Stomach (tissue), 4 donors: ENCODE results near the gene WDR7.

ENCODE experiments used
- CTCF ChIP-seq, 7 experiments: fragments of 450-650 bp in 4 of 7; fragments of 200-600 bp in 3 of 7; sonication (generic) in 3 of 7; IDR thresholded peaks; one replicate each; pipeline ENCODE4 v1.5.1; 2016 to 2019; ENCODE audit warnings: antibody characterized with exemption in 7 of 7, control low read depth in 2 of 7, mild to moderate bottlenecking in 1 of 7
- EP300 ChIP-seq: sonication (generic); formaldehyde crosslinking; IDR thresholded peaks from one replicate; pipeline ENCODE4 v1.6.1; 2017; ENCODE audit warnings: antibody characterized with exemption
- POLR2A ChIP-seq, 4 donors: fragments of 450-650 bp; IDR thresholded peaks; one replicate each; pipeline ENCODE4 v1.6.1; 2016; ENCODE audit warnings: antibody characterized with exemption in 4 of 4, control low read depth in 2 of 4, mild to moderate bottlenecking in 1 of 4, moderate library complexity in 1 of 4
- POLR2AphosphoS5 ChIP-seq, 3 donors: sonication (generic); formaldehyde crosslinking; IDR thresholded peaks; one replicate each; pipeline ENCODE4 v1.6.1; 2016; ENCODE audit warnings: antibody characterized with exemption in 3 of 3

- TF ChIP-seq CTCF (IDR thresholded peaks at IDR 0.05) = no peak
- TF ChIP-seq POLR2A (IDR thresholded peaks at IDR 0.05) = no peak
- TF ChIP-seq EP300 = no peak
- TF ChIP-seq POLR2AphosphoS5 (IDR thresholded peaks at IDR 0.05) = no peak
Observed at GRCh38 chr18:56739731-56740130, 88.6 kb downstream of the WDR7 start.
